ENCODE results near the gene PCK1. TPM values are rescaled to one million over a fixed set of nuclear protein-coding genes. Genes with fewer than 3 reads are reported as not detected.

The PCK1 gene
- total and polyA plus RNA-seq, 2 of the 8 experiments (the other 6 are each of a cell fraction or from before 2014, with no cell fraction given), result not detected

GRCh38 chr20:57615445-57615811 is 54.5 kb downstream of the PCK1 start (continued):
- TF ChIP-seq CHD7 (IDR thresholded peaks at IDR 0.05; ENCODE audit: insufficient replicate concordance, low read length), result no peak
- no peak for TF ChIP-seq MAX (IDR thresholded peaks at IDR 0.05)
- TF ChIP-seq YY1 (IDR thresholded peaks at IDR 0.05; ENCODE audit: low read depth, low read length), result no peak
- TF ChIP-seq TEAD4 (IDR thresholded peaks at IDR 0.05; ENCODE audit: low read depth, low read length), result no peak
- TF ChIP-seq CBX5 (IDR thresholded peaks at IDR 0.05; ENCODE audit: low read depth, low read length), result no peak
- no peak for TF ChIP-seq RXRA (IDR thresholded peaks at IDR 0.05; ENCODE audit: insufficient read depth, low read depth, low read length)
- no peak for TF ChIP-seq HDAC2 (IDR thresholded peaks at IDR 0.05; ENCODE audit: borderline replicate concordance in 1 of 2, low read depth in 2 of 2, low read length in 2 of 2)
- TF ChIP-seq ATF2 (IDR thresholded peaks at IDR 0.05; ENCODE audit: low read length), result no peak
- no peak for TF ChIP-seq HDAC6 (IDR thresholded peaks at IDR 0.05; ENCODE audit: low read depth, low read length)
- TF ChIP-seq SUZ12 (IDR thresholded peaks at IDR 0.05; ENCODE audit: low read length), result no peak

Data from H1 (cell line).